MM.1S (cell line): Measurements from ENCODE around the gene CCDC73.

Experiments
- CTCF ChIP-seq: fragments of 300-600 bp; sonication (generic); IDR thresholded peaks from 2 replicates; pipeline ENCODE4 v1.5.1; 2016; ENCODE audit warnings: antibody characterized with exemption, low read length, mixed read lengths
- EZH2 ChIP-seq: fragments of 300-600 bp; sonication (generic); optimal IDR thresholded peaks from 2 replicates; pipeline ENCODE3; 2017; ENCODE audit warnings: low read depth, mild to moderate bottlenecking, antibody characterized with exemption, low read length, mixed read lengths
- EZH2phosphoT487 ChIP-seq: fragments of 300-600 bp; sonication (generic); IDR thresholded peaks from 2 replicates; pipeline ENCODE4 v1.6.1; 2018; ENCODE audit warnings: antibody characterized with exemption, low read length

- TF ChIP-seq CTCF (no peak), EZH2 (no peak), EZH2phosphoT487 (no peak)
Observed at GRCh38 chr11:32819187-32819586, 24.7 kb upstream of the CCDC73 start.
